ENCODE data around the gene NLGN3. TPM values are rescaled to one million over a fixed set of nuclear protein-coding genes. Genes with fewer than 3 reads are reported as not detected.

NLGN3 gene
- polyA plus RNA-seq, 1 experiment, result 0.42 TPM

DNA sequence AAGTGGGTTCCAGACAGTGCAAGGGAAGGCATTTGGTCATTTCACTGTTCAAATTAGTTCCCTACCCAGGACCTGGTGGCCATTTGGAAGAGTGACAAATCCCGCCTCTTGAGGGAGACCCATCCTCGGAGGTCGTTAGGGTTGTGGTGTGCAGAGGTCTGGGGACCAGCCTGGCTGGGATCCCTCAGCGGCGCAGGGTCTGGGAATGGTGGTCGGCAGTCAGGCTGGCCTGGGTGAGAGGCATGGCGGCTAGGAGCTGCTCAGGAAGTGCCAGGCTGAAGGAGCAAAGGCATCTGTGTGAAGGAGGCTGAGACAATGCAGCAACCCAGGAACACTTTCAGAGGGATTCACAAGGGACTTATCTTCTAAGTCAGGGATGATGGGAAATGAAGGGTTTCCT is 6.7 kb downstream of the NLGN3 start:
- ChIA-PET CTCF (no interaction called here), POLR2A (no interaction called here)
- Histone ChIP-seq H3K9me3 (ENCODE audit: control insufficient read depth, insufficient read depth, low read length) (no peaks in the 10 kb centered on the region), H3K27ac (ENCODE audit: low read depth, low read length) (no peak overlapping the region), H3K27me3 (ENCODE audit: control insufficient read depth, insufficient read depth, low read length) (peaks cover 5% of the 10 kb centered on the region), H3K4me3 (ENCODE audit: low read depth, low read length) (no peak overlapping the region)
- TF ChIP-seq CTCF (IDR thresholded peaks at IDR 0.05; ENCODE audit: low read depth, low read length), result no peak
- no peak for DNase-seq (ENCODE audit: low read depth, low spot score)

DNA sequence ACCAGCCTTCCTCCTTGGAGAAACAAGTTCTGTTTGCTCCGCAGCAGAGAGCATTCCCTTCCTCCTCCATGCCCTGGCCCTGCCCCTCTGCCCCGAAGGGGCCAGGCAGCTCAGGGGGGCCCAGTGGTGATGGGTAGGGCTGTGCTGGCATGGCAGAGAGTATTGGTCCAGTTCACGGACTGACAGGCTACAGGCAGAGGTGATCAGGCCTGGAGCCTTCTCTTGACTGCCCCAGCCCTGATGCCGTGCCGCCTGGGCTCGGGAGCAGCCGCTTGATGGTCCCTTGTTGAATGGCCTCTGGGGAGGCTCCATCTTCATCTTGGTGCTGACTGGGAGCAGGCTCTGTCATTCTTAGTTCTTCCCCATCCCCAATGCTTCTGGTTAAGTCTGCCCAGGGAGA is 9.6 kb downstream of the NLGN3 start:
- peaks cover 5% of the 10 kb centered on the region for H3K27me3 ChIP-seq (ENCODE audit: control insufficient read depth, insufficient read depth, low read length)
- ChIA-PET POLR2A (no interaction called here), CTCF (no interaction called here)
- no peak overlapping the region for H3K27ac ChIP-seq (ENCODE audit: low read depth, low read length)
- no peak overlapping the region for H3K4me3 ChIP-seq (ENCODE audit: low read depth, low read length)
- H3K9me3 ChIP-seq (ENCODE audit: control insufficient read depth, insufficient read depth, low read length), result no peaks in the 10 kb centered on the region
- TF ChIP-seq CTCF (IDR thresholded peaks at IDR 0.05; ENCODE audit: low read depth, low read length), result no peak
- no peak for DNase-seq (ENCODE audit: low read depth, low spot score)

GRCh38 chrX:71154641-71155040 is 10.0 kb downstream of the NLGN3 start:
- POLR2A ChIA-PET, result no interaction called here

DNA sequence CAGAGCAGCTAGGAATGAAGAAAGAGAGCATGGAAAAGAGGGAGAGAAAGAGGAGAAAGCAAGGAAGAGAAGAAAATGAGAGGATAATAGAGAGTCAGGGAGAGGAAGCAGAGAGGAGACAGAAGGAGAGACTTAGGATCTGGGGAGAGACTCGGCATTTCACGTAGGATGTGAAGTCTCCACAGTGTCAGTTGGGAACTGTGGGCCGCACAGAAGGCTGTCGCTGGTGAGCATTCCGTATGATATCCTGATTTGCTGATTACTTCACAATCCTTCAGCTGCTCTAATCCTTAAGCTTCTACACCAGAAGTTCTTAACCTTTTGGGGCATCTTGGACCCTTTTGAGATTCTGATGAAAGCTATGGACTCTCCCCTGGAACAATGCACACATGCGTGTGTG is 14.0 kb downstream of the NLGN3 start:
- no peaks in the 10 kb centered on the region for H3K9me3 ChIP-seq (ENCODE audit: control insufficient read depth, insufficient read depth, low read length)
- TF ChIP-seq CTCF (IDR thresholded peaks at IDR 0.05; ENCODE audit: low read depth, low read length), result no peak
- CTCF ChIA-PET, result no interaction called here
- POLR2A ChIA-PET, result no interaction called here
- no peak for DNase-seq (ENCODE audit: low read depth, low spot score)
- no peak overlapping the region for H3K27ac ChIP-seq (ENCODE audit: low read depth, low read length)
- no peak overlapping the region for H3K4me3 ChIP-seq (ENCODE audit: low read depth, low read length)
- peaks cover 3% of the 10 kb centered on the region for H3K27me3 ChIP-seq (ENCODE audit: control insufficient read depth, insufficient read depth, low read length)

More at GRCh38 chrX:71154641-71155040, 10.0 kb downstream of the NLGN3 start:
- CTCF ChIA-PET, result no interaction called here
- Histone ChIP-seq H3K27ac (ENCODE audit: low read depth, low read length) (no peak overlapping the region), H3K9me3 (ENCODE audit: control insufficient read depth, insufficient read depth, low read length) (no peaks in the 10 kb centered on the region), H3K27me3 (ENCODE audit: control insufficient read depth, insufficient read depth, low read length) (peaks cover 5% of the 10 kb centered on the region), H3K4me3 (ENCODE audit: low read depth, low read length) (no peak overlapping the region)
- DNase-seq (ENCODE audit: low read depth, low spot score), result no peak
- no peak for TF ChIP-seq CTCF (IDR thresholded peaks at IDR 0.05; ENCODE audit: low read depth, low read length)

DNA sequence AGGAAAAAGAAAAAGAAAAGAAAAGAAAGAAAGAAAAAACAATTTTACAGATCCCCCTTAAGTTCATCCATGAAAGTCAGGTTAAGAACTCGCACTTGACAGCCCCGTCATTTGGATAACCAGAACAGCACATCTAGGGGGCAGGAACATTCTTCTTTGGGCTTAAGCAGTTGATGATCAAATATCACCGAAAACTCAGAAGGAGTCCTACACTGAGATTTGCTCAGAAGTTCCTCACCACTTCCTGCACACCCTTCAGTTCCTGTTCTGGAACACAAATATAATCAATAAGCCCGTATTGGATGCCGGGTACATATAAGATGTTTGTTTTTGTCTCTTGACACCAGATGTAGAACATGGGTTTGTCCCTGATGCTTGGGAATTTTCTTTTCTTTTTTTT is 14.7 kb downstream of the NLGN3 start:
- ChIA-PET CTCF (interaction anchor here (0.7 kb wide), 1 partner anchor 294 kb away, joined by 3 read pairs; no protein-coding TSS in a partner anchor), POLR2A (no interaction called here)
- no peak for DNase-seq (ENCODE audit: low read depth, low spot score)
- TF ChIP-seq CTCF (IDR thresholded peaks at IDR 0.05; ENCODE audit: low read depth, low read length), result no peak
- Histone ChIP-seq H3K27me3 (ENCODE audit: control insufficient read depth, insufficient read depth, low read length) (peaks cover 3% of the 10 kb centered on the region), H3K27ac (ENCODE audit: low read depth, low read length) (no peak overlapping the region), H3K4me3 (ENCODE audit: low read depth, low read length) (no peak overlapping the region), H3K9me3 (ENCODE audit: control insufficient read depth, insufficient read depth, low read length) (no peaks in the 10 kb centered on the region)

All from AG04450 (cell line).